Endothelial cell of umbilical vein (primary cell): Measurements from ENCODE around the gene GALNT10. TPM values are rescaled to one million over a fixed set of nuclear protein-coding genes. Genes with fewer than 3 reads are reported as not detected.

Experiments
- BruUV-seq: library from RNA; stranded (reverse); fragments of 400-500 nt; replicated peaks from 2 replicates; lab custom pipeline; 2021; lab: Mats Ljungman, UMichigan
- CTCF ChIA-PET: fragments of 300-600, 350-600 bp; sonication (Branson Sonifier 250); formaldehyde crosslinking; loops from one replicate; lab custom pipeline; 2021; ENCODE audit warnings: antibody characterized with exemption, inconsistent platforms; lab: Charles Lee
- POLR2A ChIA-PET: fragments of 300-600, 350-600 bp; sonication (Branson Sonifier 250); formaldehyde crosslinking; loops from one replicate; lab custom pipeline; 2021; ENCODE audit warnings: antibody characterized with exemption, inconsistent platforms; lab: Charles Lee
- DNase-seq: peaks from one replicate; pipeline ENCODE4 v3.0.0-alpha.2; 2011; ENCODE audit warnings: low read depth, low spot score
- FAIRE-seq: peaks from 2 replicates; lab custom pipeline; 2011; peaks lifted over from hg19 to GRCh38; lab: Jason Lieb, UNC
- H2AFZ ChIP-seq: 2 replicates; pipeline ENCODE4 v1.6.0; 2012; ENCODE audit warnings: low read depth, low read length, control low read depth, inconsistent platforms
- H3K27ac ChIP-seq: 2 replicates; pipeline ENCODE4 v1.5.1; 2011; ENCODE audit warnings: low read depth, mild to moderate bottlenecking, control low read depth, low read length, moderate library complexity; ENCODE audit not compliant: insufficient read depth
- H3K27me3 ChIP-seq, 2 experiments: 2 replicates each; pipeline versions ENCODE4 v1.6.0 to v1.6.1; 2011; ENCODE audit warnings: low read length in 2 of 2, mixed read lengths in 1 of 2; ENCODE audit not compliant: control insufficient read depth in 2 of 2, insufficient read depth in 2 of 2
- H3K36me3 ChIP-seq, 2 experiments: 2 replicates in 1 of 2; 3 replicates in 1 of 2; pipeline ENCODE4 v1.5.1; 2011; ENCODE audit warnings: low read length in 2 of 2, mild to moderate bottlenecking in 1 of 2, moderate library complexity in 1 of 2; ENCODE audit not compliant: control insufficient read depth in 2 of 2, insufficient read depth in 2 of 2; ENCODE audit errors: extremely low read depth in 1 of 2
- H3K4me1 ChIP-seq: 3 replicates; pipeline ENCODE4 v1.5.1; 2011; ENCODE audit warnings: mild to moderate bottlenecking, low read length; ENCODE audit not compliant: control insufficient read depth, insufficient read depth; ENCODE audit errors: extremely low read depth
- H3K4me2 ChIP-seq: 2 replicates; pipeline ENCODE4 v1.6.1; 2011; ENCODE audit warnings: low read length, control low read depth, mixed read lengths; ENCODE audit not compliant: insufficient read depth
- H3K4me3 ChIP-seq, 3 experiments: fragments of 200-600 bp in 1 of 3; sonication (generic), shearing (Covaris generic) in 1 of 3; replicated peaks in 1 of 3; 2 replicates each; pipeline ENCODE4 v1.5.1; 2011 to 2016; ENCODE audit warnings: control low read depth in 3 of 3, low read length in 3 of 3, mild to moderate bottlenecking in 2 of 3, inconsistent platforms in 1 of 3, low read depth in 1 of 3, moderate library complexity in 1 of 3; ENCODE audit not compliant: insufficient read depth in 1 of 3
- H3K79me2 ChIP-seq: 2 replicates; pipeline ENCODE4 v1.6.0; 2012; ENCODE audit warnings: low read length, inconsistent platforms; ENCODE audit not compliant: control insufficient read depth, insufficient read depth
- H3K9ac ChIP-seq: replicated peaks from 2 replicates; pipeline ENCODE3; 2011; ENCODE audit warnings: low read length, control low read depth; ENCODE audit not compliant: insufficient read depth; ENCODE audit errors: extremely low read depth
- H3K9me1 ChIP-seq: replicated peaks from 3 replicates; pipeline ENCODE4 v1.6.0; 2011; ENCODE audit warnings: mild to moderate bottlenecking, low read length; ENCODE audit not compliant: control insufficient read depth, insufficient read depth; ENCODE audit errors: extremely low read depth
- H3K9me3 ChIP-seq: replicated peaks from 2 replicates; pipeline ENCODE4 v1.5.1; 2012; ENCODE audit warnings: low read length, inconsistent platforms; ENCODE audit not compliant: control insufficient read depth, insufficient read depth
- H4K20me1 ChIP-seq: replicated peaks from 2 replicates; pipeline ENCODE3; 2011; ENCODE audit warnings: mild to moderate bottlenecking, low read length; ENCODE audit not compliant: control insufficient read depth, insufficient read depth; ENCODE audit errors: extremely low read depth
- EZH2 ChIP-seq: IDR thresholded peaks from 2 replicates; pipeline ENCODE4 v1.6.1; 2012; ENCODE audit warnings: borderline replicate concordance, low read depth, mild to moderate bottlenecking, moderate library complexity, low read length, inconsistent platforms; ENCODE audit not compliant: severe bottlenecking
- FOS ChIP-seq: IDR thresholded peaks from 2 replicates; pipeline ENCODE4 v1.6.1; 2011; ENCODE audit warnings: mild to moderate bottlenecking, low read length, moderate library complexity, borderline replicate concordance; ENCODE audit not compliant: insufficient read depth
- GATA2 ChIP-seq: IDR thresholded peaks from 2 replicates; pipeline ENCODE4 v1.7.0; 2011; ENCODE audit warnings: low read depth, mild to moderate bottlenecking, moderate library complexity, mixed read lengths, low read length; ENCODE audit not compliant: insufficient read length, insufficient read depth
- JUN ChIP-seq: IDR thresholded peaks from 2 replicates; pipeline ENCODE4 v1.6.1; 2011; ENCODE audit warnings: borderline replicate concordance, low read depth; ENCODE audit not compliant: insufficient read length, insufficient read depth
- MYC ChIP-seq: IDR thresholded peaks from one replicate; pipeline ENCODE4 v1.6.1; 2011; ENCODE audit warnings: mild to moderate bottlenecking, low read depth, low read length
- POLR2A ChIP-seq: IDR thresholded peaks from 2 replicates; pipeline ENCODE4 v1.6.1; 2012; ENCODE audit warnings: low read depth, mild to moderate bottlenecking, control low read depth, low read length
- POLR2AphosphoS5 ChIP-seq: IDR thresholded peaks from 2 replicates; pipeline ENCODE4 v1.6.1; 2012; ENCODE audit warnings: low read depth, mild to moderate bottlenecking, control low read depth, low read length, moderate library complexity; ENCODE audit not compliant: insufficient read depth
- dilution Hi-C: fragments of 300-500 bp; cut with MboI; formaldehyde crosslinking; loops from one replicate; pipeline ENCODE4 v1.15.0; 2019; ENCODE audit warnings: low sequenced_read_pairs; ENCODE audit not compliant: extremely low pct_ligation_motif_present
- intact Hi-C: fragments of 100-400 bp; cut with micrococcal nuclease; formaldehyde crosslinking; loops from one replicate; pipeline ENCODE4 v1.10.0; 2022
- polyA plus RNA-seq, 4 experiments: library from polyadenylated mRNA; depleted of rRNA in 3 of 4; stranded (reverse) in 3 of 4; unstranded in 1 of 4; fragments of >200 nt; gene quantifications; 2 replicates each; pipeline versions ENCODE4 v1.2.1 to v1.2.3, GENCODE V29; 2011 to 2012; ENCODE audit warnings: missing spikeins in 1 of 4
- total RNA-seq: library from RNA; stranded (reverse); gene quantifications from 2 replicates; pipeline ENCODE4 v1.2.3, GENCODE V29; 2021
- TF ChIP-seq, protein P1 (sequence below), 2 donors: IDR thresholded peaks; 1 replicate in 1 of 2; 2 replicates in 1 of 2; pipeline ENCODE4 v1.5.1; 2011; ENCODE audit warnings: low read length in 2 of 2, mild to moderate bottlenecking in 2 of 2, moderate library complexity in 2 of 2, control low read depth in 1 of 2, inconsistent platforms in 1 of 2, low read depth in 1 of 2; ENCODE audit not compliant: insufficient read depth in 1 of 2; ENCODE audit errors: extremely low read depth in 1 of 2
- TF ChIP-seq, protein P2 (sequence below): IDR thresholded peaks from 2 replicates; pipeline ENCODE4 v1.6.1; 2011; ENCODE audit not compliant: insufficient read depth, insufficient read length

The GALNT10 gene
- total and polyA plus RNA-seq, 2 donors (not counting 3 experiments of a cell fraction or from before 2014, with no cell fraction given) = 70.2 to 77.6 TPM

DNA sequence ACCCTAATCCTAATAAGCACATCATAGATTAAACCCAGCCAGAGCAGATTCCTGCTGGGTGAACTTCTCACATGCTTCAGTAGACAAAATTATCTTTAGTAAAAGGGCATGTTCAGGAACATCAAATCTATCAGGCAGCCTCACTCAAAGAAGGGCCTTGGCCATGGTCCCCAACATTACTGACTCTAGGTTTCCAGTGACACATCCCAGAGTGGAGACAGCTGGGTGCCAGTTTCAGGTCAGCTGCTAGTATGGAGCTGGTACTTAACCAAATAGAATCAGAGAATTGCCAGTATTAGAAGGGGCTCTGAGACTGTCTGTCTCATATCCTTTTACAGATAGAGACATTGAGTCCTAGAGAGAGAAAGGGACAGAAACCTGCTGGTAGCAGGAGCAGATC, 44.1 kb upstream of the GALNT10 start:
- Histone ChIP-seq H3K9ac (no peak overlapping the region), H3K9me1 (no peaks in the 10 kb centered on the region), H3K27me3 (peaks cover 0 to 2% of the 10 kb centered on the region in 2 experiments), H4K20me1 (no peaks in the 10 kb centered on the region), H3K4me1 (no peaks in the 10 kb centered on the region), H3K27ac (no peak overlapping the region), H3K4me3 (no peak overlapping the region), H3K4me2 (no peak overlapping the region), H2AFZ (no peak overlapping the region), H3K36me3 (no peaks in the 10 kb centered on the region), H3K9me3 (no peaks in the 10 kb centered on the region), H3K79me2 (no peaks in the 10 kb centered on the region)
- ChIA-PET CTCF (interaction anchor here (1.6 kb wide), 1 partner anchor 13 kb away, joined by 4 read pairs; no protein-coding TSS in a partner anchor), POLR2A (no interaction called here)
- TF ChIP-seq, protein P1, sequence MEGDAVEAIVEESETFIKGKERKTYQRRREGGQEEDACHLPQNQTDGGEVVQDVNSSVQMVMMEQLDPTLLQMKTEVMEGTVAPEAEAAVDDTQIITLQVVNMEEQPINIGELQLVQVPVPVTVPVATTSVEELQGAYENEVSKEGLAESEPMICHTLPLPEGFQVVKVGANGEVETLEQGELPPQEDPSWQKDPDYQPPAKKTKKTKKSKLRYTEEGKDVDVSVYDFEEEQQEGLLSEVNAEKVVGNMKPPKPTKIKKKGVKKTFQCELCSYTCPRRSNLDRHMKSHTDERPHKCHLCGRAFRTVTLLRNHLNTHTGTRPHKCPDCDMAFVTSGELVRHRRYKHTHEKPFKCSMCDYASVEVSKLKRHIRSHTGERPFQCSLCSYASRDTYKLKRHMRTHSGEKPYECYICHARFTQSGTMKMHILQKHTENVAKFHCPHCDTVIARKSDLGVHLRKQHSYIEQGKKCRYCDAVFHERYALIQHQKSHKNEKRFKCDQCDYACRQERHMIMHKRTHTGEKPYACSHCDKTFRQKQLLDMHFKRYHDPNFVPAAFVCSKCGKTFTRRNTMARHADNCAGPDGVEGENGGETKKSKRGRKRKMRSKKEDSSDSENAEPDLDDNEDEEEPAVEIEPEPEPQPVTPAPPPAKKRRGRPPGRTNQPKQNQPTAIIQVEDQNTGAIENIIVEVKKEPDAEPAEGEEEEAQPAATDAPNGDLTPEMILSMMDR (IDR thresholded peaks at IDR 0.05; ENCODE audit: extremely low read depth in 1 of 2, insufficient read depth in 1 of 2, low read depth in 1 of 2, low read length in 2 of 2) = no peak
- TF ChIP-seq POLR2A (no peak), JUN (no peak), EZH2 (no peak), MYC (no peak), POLR2AphosphoS5 (no peak), FOS (no peak), GATA2 (no peak)
- TF ChIP-seq, protein P2, sequence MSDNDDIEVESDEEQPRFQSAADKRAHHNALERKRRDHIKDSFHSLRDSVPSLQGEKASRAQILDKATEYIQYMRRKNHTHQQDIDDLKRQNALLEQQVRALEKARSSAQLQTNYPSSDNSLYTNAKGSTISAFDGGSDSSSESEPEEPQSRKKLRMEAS = no peak
- no peak for FAIRE-seq
- DNase-seq = no peak
- intact Hi-C loops = no loop called here
- dilution Hi-C loops = no loop called here
- no TSS peak for BruUV-seq
